Measurements from ENCODE around the gene EYS. TPM values are rescaled to one million over a fixed set of nuclear protein-coding genes. Genes with fewer than 3 reads are reported as not detected.
"Not testable (repeated sequence)": the region's sequence is repeated elsewhere in the genome, so short reads cannot be mapped to it uniquely, and the experiment has no call there.

Gene EYS
- total RNA-seq, 1 donor from 2014 or later = not detected

- TF ChIP-seq CTCF (IDR thresholded peaks at IDR 0.05; ENCODE audit: insufficient read depth, low read length, poor library complexity, severe bottlenecking) = no peak
- no peaks in the 10 kb centered on the region for H3K27me3 ChIP-seq (ENCODE audit: control insufficient read depth, insufficient read depth, low read length)
- H3K36me3 ChIP-seq (ENCODE audit: control insufficient read depth, insufficient read depth, low read length) = no peaks in the 10 kb centered on the region
- no peak for DNase-seq (ENCODE audit: low read depth)
- H3K4me3 ChIP-seq (ENCODE audit: low read depth, low read length) = no peak overlapping the region
These were observed 1229.6 kb downstream of the EYS start for GRCh38 chr6:64477391-64477790.

DNA sequence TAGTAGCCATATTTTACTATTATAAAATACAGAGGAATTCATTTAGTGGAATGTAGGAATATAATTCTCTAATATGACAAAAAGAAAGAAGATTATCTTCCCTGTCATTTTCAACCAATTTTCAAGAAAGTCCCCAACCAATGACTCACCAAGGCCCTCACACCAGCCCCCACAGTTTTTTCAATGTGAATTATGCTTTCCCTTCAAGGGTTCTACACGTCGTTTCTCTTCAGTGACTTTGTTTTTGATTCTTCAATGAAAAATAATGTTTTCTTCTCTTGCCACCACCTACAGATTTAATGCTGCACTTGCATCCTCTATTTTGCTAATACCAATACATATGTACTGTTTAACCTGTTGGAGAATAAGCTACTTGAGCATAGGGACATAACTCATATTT, 1230.1 kb downstream of the EYS start:
- Histone ChIP-seq H3K27me3 (ENCODE audit: control insufficient read depth, insufficient read depth, low read length) (no peaks in the 10 kb centered on the region), H3K36me3 (ENCODE audit: control insufficient read depth, insufficient read depth, low read length) (no peaks in the 10 kb centered on the region), H3K4me3 (ENCODE audit: low read depth, low read length) (no peak overlapping the region)
- no peak for TF ChIP-seq CTCF (IDR thresholded peaks at IDR 0.05; ENCODE audit: insufficient read depth, low read length, poor library complexity, severe bottlenecking)
- DNase-seq (ENCODE audit: low read depth) = no peak

GRCh38 chr6:64469405-64469804, 1237.6 kb downstream of the EYS start:
- not testable (repeated sequence) for DNase-seq (ENCODE audit: low read depth); H3K27me3 ChIP-seq (ENCODE audit: control insufficient read depth, insufficient read depth, low read length); H3K36me3 ChIP-seq (ENCODE audit: control insufficient read depth, insufficient read depth, low read length); H3K4me3 ChIP-seq (ENCODE audit: low read depth, low read length)
- TF ChIP-seq CTCF (IDR thresholded peaks at IDR 0.05; ENCODE audit: insufficient read depth, low read length, poor library complexity, severe bottlenecking) = peak; percentile 41

- TF ChIP-seq CTCF (IDR thresholded peaks at IDR 0.05; ENCODE audit: insufficient read depth, low read length, poor library complexity, severe bottlenecking) = no peak
- DNase-seq (ENCODE audit: low read depth) = no peak
- Histone ChIP-seq H3K36me3 (ENCODE audit: control insufficient read depth, insufficient read depth, low read length) (no peaks in the 10 kb centered on the region), H3K27me3 (ENCODE audit: control insufficient read depth, insufficient read depth, low read length) (no peaks in the 10 kb centered on the region), H3K4me3 (ENCODE audit: low read depth, low read length) (no peak overlapping the region)
These were observed 1239.4 kb downstream of the EYS start for GRCh38 chr6:64467656-64468055.

GRCh38 chr6:64459411-64459944, 1247.5 kb downstream of the EYS start:
- no peaks in the 10 kb centered on the region for H3K27me3 ChIP-seq (ENCODE audit: control insufficient read depth, insufficient read depth, low read length)
- TF ChIP-seq CTCF (IDR thresholded peaks at IDR 0.05; ENCODE audit: insufficient read depth, low read length, poor library complexity, severe bottlenecking) = no peak
- H3K36me3 ChIP-seq (ENCODE audit: control insufficient read depth, insufficient read depth, low read length) = no peaks in the 10 kb centered on the region
- DNase-seq (ENCODE audit: low read depth) = no peak
- H3K4me3 ChIP-seq (ENCODE audit: low read depth, low read length) = no peak overlapping the region

DNA sequence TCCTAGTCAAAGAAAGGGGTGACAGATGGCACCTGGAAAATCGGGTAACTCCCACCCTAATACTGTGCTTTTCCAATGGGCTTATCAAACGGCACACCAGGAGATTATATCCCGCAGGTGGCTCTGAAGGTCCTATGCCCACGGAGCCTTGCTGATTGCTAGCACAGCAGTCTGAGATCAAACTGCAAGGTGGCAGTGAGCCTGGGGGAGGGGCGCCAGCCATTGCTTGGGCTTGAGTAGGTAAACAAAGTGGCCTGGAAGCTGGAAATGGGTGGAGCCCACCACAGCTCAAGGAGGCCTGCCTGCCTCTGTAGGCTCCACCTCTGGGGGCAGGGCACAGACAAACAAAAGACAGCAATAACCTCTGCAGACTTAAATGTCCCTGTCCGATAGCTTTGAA, 1258.9 kb downstream of the EYS start:
- H3K36me3 ChIP-seq (ENCODE audit: control insufficient read depth, insufficient read depth, low read length); DNase-seq (ENCODE audit: low read depth); H3K27me3 ChIP-seq (ENCODE audit: control insufficient read depth, insufficient read depth, low read length); H3K4me3 ChIP-seq (ENCODE audit: low read depth, low read length): not testable (repeated sequence)

All from kidney epithelial cell (primary cell).